Measurements from ENCODE around the gene STAP2. TPM values are rescaled to one million over a fixed set of nuclear protein-coding genes. Genes with fewer than 3 reads are reported as not detected.

STAP2 gene
- total and polyA plus RNA-seq, 9 of the 15 experiments (the other 6 are each of a cell fraction or from before 2014, with no cell fraction given) = 1.2 to 9.8 (median 4.5) TPM

DNA sequence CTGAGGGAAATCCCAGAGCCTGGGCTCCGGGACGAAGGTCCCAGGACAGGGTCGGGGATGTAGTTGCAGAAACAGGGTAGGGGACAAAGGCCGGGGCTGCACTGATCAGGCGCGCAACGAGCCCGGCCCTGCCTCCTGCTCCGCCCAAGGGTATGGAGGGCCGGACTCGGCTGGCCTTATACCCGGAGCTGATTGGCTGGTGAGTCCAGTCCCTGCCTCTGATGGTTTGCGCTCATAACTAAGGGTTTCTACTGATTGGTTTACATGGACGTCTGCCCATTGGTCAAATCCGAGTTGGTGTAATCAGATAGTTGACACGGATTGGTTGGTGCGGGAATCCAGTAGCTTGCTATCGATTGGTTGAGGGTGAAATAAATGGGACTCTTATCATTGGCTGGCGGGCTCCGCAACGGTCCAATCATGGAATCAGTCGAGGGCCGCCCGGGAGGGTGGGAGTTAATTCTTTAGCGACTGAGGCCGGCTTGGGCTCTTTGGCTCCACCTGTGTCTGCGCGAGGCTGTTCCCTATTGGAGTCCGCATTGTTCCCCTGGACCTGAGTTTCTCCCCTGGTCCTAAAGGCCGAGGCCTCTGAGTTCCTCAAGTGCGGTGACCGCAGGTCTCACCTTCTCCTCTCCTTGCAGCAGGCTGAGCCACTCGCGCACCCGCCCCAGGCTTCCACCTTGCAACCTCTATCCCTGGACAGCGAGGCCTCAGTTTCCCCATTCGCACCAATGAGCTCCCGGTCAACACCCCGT is 4.2 kb upstream of the STAP2 start (continued):
- TF ChIP-seq PPARD (CRISPR knock-in tag; IDR thresholded peaks at IDR 0.05) = peak; percentile 52; the same call in 1 of the 2 replicates
- peak; percentile 69; the same call in 1 of the 2 replicates for TF ChIP-seq TCFL5 (CRISPR knock-in tag; conservative IDR thresholded peaks at IDR 0.05)
- peak; percentile 65; the same call in 1 of the 2 replicates for TF ChIP-seq LCOR (CRISPR knock-in tag; IDR thresholded peaks at IDR 0.05)
- TF ChIP-seq ZFP36 (IDR thresholded peaks at IDR 0.05; ENCODE audit: low read depth, low read length, partially characterized antibody) = no peak
- TF ChIP-seq ILF3 (IDR thresholded peaks at IDR 0.05; ENCODE audit: borderline replicate concordance) = no peak
- 0 out of 2 replicates have a peak, but pooled peaks have one; percentile 1 for TF ChIP-seq SMC3 (conservative IDR thresholded peaks at IDR 0.05; ENCODE audit: insufficient read depth, low read depth, low read length)
- TF ChIP-seq FOSL1 (tag; conservative IDR thresholded peaks at IDR 0.05) = peak; percentile 37; the same call in 1 of the 2 replicates
- TF ChIP-seq ZBTB1 (CRISPR knock-in tag; IDR thresholded peaks at IDR 0.05; ENCODE audit: borderline replicate concordance, low read depth) = 0 out of 2 replicates have a peak, but pooled peaks have one; percentile 35
- peak; percentile 49; the same call in 1 of the 2 replicates for TF ChIP-seq ESRRA (IDR thresholded peaks at IDR 0.05; ENCODE audit: borderline replicate concordance, low read depth)
- TF ChIP-seq HLTF (IDR thresholded peaks at IDR 0.05) = peak; percentile 35; the same call in 1 of the 2 replicates
- TF ChIP-seq GABPA (tag; conservative IDR thresholded peaks at IDR 0.05; ENCODE audit: low read depth) = peak; percentile 65
- peak in 1 of 2 experiments; percentile 81; a peak in 2 of 4 replicates for TF ChIP-seq HDAC1 (IDR thresholded peaks at IDR 0.05)
- no peak for TF ChIP-seq ZNF764 (CRISPR knock-in tag; IDR thresholded peaks at IDR 0.05; ENCODE audit: low read depth)
- TF ChIP-seq XRCC5 (IDR thresholded peaks at IDR 0.05; ENCODE audit: low read depth, low read length) = peak; percentile 55
- TF ChIP-seq NFXL1 (CRISPR knock-in tag; IDR thresholded peaks at IDR 0.05) = peak; percentile 45; the same call in 1 of the 2 replicates
- TF ChIP-seq ZNF449 (CRISPR knock-in tag; IDR thresholded peaks at IDR 0.05) = peak; percentile 96
- no peak; the same call in none of the 2 replicates for TF ChIP-seq MYC (IDR thresholded peaks at IDR 0.05; ENCODE audit: low read depth, low read length)
- peak; percentile 44; the same call in 1 of the 2 replicates for TF ChIP-seq MYC (CRISPR knock-in tag; IDR thresholded peaks at IDR 0.05; ENCODE audit: borderline replicate concordance, low read depth)
- TF ChIP-seq, protein P1, sequence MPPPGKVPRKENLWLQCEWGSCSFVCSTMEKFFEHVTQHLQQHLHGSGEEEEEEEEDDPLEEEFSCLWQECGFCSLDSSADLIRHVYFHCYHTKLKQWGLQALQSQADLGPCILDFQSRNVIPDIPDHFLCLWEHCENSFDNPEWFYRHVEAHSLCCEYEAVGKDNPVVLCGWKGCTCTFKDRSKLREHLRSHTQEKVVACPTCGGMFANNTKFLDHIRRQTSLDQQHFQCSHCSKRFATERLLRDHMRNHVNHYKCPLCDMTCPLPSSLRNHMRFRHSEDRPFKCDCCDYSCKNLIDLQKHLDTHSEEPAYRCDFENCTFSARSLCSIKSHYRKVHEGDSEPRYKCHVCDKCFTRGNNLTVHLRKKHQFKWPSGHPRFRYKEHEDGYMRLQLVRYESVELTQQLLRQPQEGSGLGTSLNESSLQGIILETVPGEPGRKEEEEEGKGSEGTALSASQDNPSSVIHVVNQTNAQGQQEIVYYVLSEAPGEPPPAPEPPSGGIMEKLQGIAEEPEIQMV (tag; conservative IDR thresholded peaks at IDR 0.05; ENCODE audit: low read depth) = peak; percentile 83
- peak; percentile 94 for TF ChIP-seq PYGO2 (tag; IDR thresholded peaks at IDR 0.05)
- TF ChIP-seq ZNF12 (CRISPR knock-in tag; IDR thresholded peaks at IDR 0.05) = 0 out of 2 replicates have a peak, but pooled peaks have one; percentile 57
- no peak for TF ChIP-seq NR2F6 (CRISPR knock-in tag; IDR thresholded peaks at IDR 0.05)
- peak; percentile 89 for TF ChIP-seq PTRF (tag; IDR thresholded peaks at IDR 0.05)
- TF ChIP-seq TCF15 (CRISPR knock-in tag; IDR thresholded peaks at IDR 0.05) = peak; percentile 87; the same call in 1 of the 2 replicates
- TF ChIP-seq CHD4 (IDR thresholded peaks at IDR 0.05; ENCODE audit: insufficient read depth, insufficient replicate concordance, low read depth, low read length, poor library complexity, severe bottlenecking) = peak; percentile 77
